ENCODE measurements around the gene TGFBRAP1. TPM values are rescaled to one million over a fixed set of nuclear protein-coding genes. Genes with fewer than 3 reads are reported as not detected.
"Not testable (repeated sequence)": the region's sequence is repeated elsewhere in the genome, so short reads cannot be mapped to it uniquely, and the experiment has no call there.

Gene TGFBRAP1
- total RNA-seq, 1 experiment from 2014 or later: 16.4 TPM

DNA sequence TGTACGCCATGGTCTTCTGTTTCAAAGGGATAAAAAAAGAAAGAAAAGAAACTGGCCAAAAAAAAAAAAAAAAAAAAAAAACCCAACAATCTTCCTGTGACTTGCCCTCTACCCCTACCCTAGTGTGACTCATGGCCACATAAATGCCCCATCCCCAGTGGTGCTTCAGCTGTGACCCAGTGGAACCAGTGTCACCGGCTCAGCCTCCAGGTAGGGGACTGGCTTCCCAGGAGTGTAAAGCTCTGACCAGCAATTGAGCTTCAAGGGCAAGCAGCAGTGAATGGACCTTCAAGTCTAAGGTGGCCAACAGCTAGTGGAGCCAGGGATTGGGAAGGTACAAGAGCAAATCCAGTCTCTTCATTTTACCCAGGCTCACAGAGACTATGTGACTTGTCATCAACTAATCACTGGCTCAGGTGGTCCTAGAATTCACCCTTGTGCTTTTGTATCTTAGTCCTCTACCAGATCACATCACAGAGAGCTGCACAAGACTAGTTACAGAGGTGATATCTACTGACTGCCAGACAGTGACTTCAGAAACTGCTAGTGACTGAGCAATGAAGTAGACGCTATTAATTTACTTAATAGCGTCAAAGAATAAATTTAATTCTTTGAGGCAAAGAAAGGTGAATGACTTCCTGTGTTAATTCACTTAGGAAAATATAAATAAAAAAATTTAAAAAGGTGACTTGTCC, 1.3 kb upstream of the TGFBRAP1 start:
- Histone ChIP-seq H3K36me3 (replicated peaks; ENCODE audit: control insufficient read depth, insufficient read depth, low read length) (no peaks in the 10 kb centered on the region), H3K27me3 (ENCODE audit: control insufficient read depth, insufficient read depth, low read length) (no peaks in the 10 kb centered on the region), H3K4me3 (ENCODE audit: insufficient read depth, low read depth, low read length) (no peak overlapping the region)
- no peak for DNase-seq

DNA sequence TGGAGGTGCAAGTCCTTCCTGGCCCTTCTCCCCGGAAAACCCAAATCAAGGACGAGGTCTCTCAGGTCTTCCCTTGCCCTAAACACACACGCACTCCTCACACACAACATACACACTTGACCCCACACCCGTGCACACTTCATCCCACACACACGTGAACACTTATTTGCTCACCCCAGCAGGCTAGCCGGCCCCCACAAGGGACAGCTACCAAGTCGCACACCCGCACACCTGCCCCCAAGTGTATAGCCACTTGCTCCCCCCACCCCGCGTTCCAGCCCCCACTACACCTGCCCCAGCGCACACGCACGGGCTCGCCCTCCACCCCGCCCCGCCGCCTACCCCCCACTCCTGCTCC, 359 bp downstream of the TGFBRAP1 start:
- Histone ChIP-seq H3K4me3 (ENCODE audit: insufficient read depth, low read depth, low read length) (peak overlapping the region; percentile 60), H3K27me3 (ENCODE audit: control insufficient read depth, insufficient read depth, low read length) (no peaks in the 10 kb centered on the region), H3K36me3 (replicated peaks; ENCODE audit: control insufficient read depth, insufficient read depth, low read length) (no peaks in the 10 kb centered on the region)
- no peak for DNase-seq

DNA sequence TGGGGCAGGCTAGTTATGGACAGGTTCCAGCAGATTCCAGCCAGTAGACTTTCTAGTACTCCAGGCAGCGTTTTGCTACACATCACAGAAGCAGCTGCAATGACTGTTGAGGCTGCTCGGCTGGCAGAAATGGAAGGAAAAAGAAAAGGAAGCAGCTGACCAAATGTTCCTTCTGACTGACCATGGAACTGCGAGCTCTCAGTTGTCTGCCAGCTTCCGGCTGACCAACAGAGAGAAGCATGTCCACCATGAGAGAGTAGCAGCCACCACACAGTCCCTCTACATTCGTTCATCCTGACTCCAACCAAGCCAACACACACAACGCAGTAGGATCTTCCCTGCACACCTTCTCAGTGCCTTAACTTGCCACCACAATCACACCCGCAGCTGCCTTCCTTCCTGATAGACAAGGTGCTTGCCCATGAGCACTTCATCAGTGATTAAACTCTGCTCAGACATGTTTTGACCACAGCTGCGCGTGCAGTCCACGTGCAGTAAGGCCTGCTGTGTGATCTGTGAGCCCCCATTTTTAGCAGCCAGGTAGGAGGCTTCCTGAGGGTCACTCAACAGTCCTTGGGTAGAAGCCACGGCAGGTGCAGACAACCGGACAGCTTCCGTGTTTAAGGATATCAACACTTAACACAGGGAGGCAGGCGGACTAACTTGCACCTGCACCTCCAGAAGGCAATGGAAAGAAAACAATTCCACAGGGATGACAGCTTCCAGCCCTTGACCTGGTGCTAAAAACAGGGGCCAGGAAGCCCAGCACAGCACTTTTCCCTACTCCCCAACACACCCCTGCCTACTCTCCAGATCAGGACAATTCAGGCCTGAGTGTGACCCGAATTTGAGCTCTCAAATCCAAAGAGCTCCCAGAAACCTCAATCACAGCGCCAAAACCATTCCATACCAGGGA, 996 bp downstream of the TGFBRAP1 start:
- Histone ChIP-seq H3K4me3 (ENCODE audit: insufficient read depth, low read depth, low read length) (peak overlapping the region; percentile 60), H3K27me3 (ENCODE audit: control insufficient read depth, insufficient read depth, low read length) (no peaks in the 10 kb centered on the region), H3K36me3 (replicated peaks; ENCODE audit: control insufficient read depth, insufficient read depth, low read length) (no peaks in the 10 kb centered on the region)
- no peak for DNase-seq

DNA sequence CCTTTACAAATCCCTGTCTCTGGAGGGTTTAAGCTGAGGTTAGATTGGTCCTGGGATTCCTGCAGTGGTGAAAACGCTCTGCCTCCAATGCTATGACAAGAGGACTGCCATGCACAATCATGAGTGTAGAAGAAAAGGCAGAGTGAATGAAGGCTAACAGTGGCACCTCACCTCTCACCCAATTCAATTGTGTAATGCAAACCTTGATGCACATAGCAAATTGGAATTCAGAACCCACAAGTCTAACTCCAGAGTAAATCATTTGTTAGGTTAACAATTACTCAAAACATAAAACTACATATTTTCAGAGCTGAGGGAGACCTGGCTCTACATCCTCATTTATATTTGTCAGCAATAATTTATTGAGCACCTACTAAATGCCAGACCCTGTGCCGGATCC, 1.8 kb downstream of the TGFBRAP1 start:
- no peaks in the 10 kb centered on the region for H3K36me3 ChIP-seq (replicated peaks; ENCODE audit: control insufficient read depth, insufficient read depth, low read length)
- DNase-seq: no peak
- no peak overlapping the region for H3K4me3 ChIP-seq (ENCODE audit: insufficient read depth, low read depth, low read length)
- no peaks in the 10 kb centered on the region for H3K27me3 ChIP-seq (ENCODE audit: control insufficient read depth, insufficient read depth, low read length)

DNA sequence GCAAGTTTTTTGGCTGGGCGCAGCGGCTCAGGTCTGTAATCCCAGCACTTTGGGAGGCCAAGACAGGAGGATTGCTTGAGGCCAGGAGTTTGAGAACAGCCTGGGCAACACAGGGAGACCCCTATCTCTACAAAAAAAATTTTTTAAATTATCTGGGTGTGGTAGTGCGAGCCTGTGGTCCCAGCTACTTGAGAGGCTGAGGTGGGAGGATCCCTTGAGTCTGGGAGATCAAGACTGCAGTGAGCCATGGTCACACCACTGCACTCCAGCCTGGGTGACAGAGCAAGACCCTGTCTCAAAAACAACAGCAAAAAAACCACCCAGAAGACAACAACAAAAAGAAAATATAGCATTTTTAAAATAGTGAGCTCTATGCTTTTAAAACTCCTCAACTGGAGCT, 2.3 kb downstream of the TGFBRAP1 start:
- not testable (repeated sequence) for H3K36me3 ChIP-seq (replicated peaks; ENCODE audit: control insufficient read depth, insufficient read depth, low read length); DNase-seq; H3K4me3 ChIP-seq (ENCODE audit: insufficient read depth, low read depth, low read length); H3K27me3 ChIP-seq (ENCODE audit: control insufficient read depth, insufficient read depth, low read length)

DNA sequence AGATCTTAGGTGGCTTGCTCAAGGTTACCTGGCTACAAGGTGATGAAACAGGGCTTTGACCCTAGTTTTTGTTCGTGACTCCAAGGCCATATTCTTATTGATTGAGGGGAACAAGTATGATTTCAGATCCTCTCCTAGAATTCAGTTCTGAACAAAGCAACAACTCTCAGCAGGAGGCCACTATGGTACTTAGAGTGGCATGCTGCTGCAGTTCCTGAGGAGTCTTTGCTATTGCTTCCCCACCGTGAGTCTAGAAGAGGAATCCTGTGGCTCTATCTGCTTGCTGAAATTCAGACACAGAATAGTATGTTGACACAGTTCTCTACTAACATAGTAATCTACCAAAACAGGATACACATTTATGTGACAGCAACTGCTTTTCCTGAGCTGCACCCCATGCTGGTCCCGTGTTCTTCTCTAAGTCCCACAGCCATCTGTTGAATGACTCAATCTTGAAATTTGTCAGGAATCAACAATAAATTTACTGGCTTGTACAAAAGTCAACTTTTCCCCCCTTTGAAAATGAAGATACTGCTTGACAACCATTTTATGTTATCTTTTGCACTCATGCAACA, 4.1 kb downstream of the TGFBRAP1 start:
- Histone ChIP-seq H3K27me3 (ENCODE audit: control insufficient read depth, insufficient read depth, low read length) (no peaks in the 10 kb centered on the region), H3K36me3 (replicated peaks; ENCODE audit: control insufficient read depth, insufficient read depth, low read length) (no peaks in the 10 kb centered on the region), H3K4me3 (ENCODE audit: insufficient read depth, low read depth, low read length) (no peak overlapping the region)
- no peak for DNase-seq

DNA sequence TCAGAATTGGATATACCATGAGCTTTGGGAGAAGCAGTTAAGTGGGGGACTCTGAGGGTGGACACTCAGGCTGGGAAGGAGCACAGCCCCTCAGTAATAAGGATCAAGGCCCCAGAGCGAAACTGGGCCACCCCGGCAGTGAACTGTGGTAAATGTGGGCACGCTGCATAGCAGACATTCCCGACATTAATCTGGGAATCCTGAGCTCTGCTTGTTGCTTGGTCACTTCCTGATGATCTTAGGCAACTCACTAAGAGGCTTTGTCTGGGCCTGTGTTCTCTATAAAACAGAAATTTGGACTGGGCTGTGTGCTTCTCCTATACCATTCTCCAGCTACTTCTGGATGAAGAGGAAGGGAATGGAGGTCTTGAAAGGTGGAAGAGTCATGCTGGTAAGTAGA, 4.8 kb downstream of the TGFBRAP1 start:
- Histone ChIP-seq H3K27me3 (ENCODE audit: control insufficient read depth, insufficient read depth, low read length) (no peaks in the 10 kb centered on the region), H3K36me3 (replicated peaks; ENCODE audit: control insufficient read depth, insufficient read depth, low read length) (no peaks in the 10 kb centered on the region), H3K4me3 (ENCODE audit: insufficient read depth, low read depth, low read length) (no peak overlapping the region)
- DNase-seq: no peak

DNA sequence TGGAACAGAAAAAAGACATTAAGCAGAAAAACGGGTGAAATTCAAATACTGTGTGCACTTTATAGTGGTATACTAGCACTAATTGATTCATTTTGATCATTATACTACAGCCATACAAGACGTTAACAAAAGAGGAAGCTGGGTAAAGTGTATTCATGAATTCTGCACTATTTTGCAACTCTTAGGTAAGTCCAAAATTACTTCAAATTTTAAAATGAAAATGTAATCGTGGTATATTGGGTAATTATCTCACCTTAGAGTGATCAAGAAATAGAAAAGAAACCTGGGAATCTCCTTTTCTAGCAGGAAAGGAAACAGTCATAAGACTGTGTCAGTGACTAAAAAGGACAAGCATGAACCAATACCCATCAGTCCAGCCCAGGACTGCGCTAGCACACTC, 5.4 kb downstream of the TGFBRAP1 start:
- DNase-seq: no peak
- Histone ChIP-seq H3K36me3 (replicated peaks; ENCODE audit: control insufficient read depth, insufficient read depth, low read length) (no peaks in the 10 kb centered on the region), H3K27me3 (ENCODE audit: control insufficient read depth, insufficient read depth, low read length) (no peaks in the 10 kb centered on the region), H3K4me3 (ENCODE audit: insufficient read depth, low read depth, low read length) (no peak overlapping the region)

DNA sequence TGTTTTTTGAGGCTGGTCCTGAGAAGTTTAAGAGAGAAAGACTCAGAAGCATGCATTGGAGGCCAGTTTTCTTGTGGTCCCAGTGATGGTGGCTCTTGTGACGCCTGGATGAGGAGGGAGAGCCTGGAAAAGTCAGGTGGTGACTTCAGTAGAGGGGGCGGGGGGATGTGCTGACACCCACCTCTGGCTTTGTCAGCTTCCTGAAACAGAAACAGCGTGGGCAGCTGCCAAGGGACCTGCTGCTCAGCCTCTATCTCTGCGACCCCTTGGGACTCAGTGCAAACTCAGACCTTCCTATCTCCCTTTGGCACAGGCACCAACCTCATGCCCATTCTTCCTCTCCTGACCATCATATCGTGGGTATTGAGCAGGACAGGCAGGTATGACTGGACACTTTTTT, 6.4 kb downstream of the TGFBRAP1 start:
- Histone ChIP-seq H3K36me3 (replicated peaks; ENCODE audit: control insufficient read depth, insufficient read depth, low read length) (no peaks in the 10 kb centered on the region), H3K4me3 (ENCODE audit: insufficient read depth, low read depth, low read length) (no peak overlapping the region), H3K27me3 (ENCODE audit: control insufficient read depth, insufficient read depth, low read length) (no peaks in the 10 kb centered on the region)
- no peak for DNase-seq

DNA sequence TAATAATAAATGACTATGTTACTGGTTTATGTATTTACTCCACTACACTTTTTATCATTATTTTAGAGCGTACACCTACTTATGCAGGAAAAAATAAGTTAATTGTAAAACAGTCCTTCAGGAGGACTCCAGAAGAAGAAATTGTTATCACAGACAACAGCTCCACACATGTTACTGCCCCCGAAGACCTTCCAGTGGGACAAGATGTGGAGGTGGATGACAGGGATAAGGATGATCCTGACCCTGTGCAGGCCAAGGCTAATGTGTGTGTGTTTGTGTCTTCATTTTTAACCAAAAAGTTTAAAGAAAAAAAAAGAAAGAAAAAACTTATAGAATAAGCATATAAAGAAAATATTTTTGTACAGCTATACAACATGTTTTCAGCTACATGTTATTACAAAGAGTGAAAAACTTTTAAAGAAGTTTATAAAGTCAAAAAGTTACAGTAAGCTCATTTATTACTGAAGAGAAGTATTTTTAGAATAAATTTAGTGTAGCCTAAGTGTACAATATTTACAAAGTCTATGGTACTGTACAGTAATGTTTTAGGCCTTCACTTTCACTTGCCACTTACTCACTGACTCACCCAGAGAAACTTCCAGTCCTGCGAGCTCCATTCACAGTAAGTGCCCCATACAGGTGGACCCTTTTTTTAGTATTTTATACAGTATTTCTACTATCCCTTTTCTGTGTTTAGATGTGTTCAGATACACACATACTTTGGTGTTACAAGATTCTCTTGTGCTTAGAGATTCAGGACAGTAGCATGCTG, 7.5 kb downstream of the TGFBRAP1 start:
- Histone ChIP-seq H3K36me3 (replicated peaks; ENCODE audit: control insufficient read depth, insufficient read depth, low read length) (no peaks in the 10 kb centered on the region), H3K27me3 (ENCODE audit: control insufficient read depth, insufficient read depth, low read length) (no peaks in the 10 kb centered on the region), H3K4me3 (ENCODE audit: insufficient read depth, low read depth, low read length) (no peak overlapping the region)
- DNase-seq: no peak

DNA sequence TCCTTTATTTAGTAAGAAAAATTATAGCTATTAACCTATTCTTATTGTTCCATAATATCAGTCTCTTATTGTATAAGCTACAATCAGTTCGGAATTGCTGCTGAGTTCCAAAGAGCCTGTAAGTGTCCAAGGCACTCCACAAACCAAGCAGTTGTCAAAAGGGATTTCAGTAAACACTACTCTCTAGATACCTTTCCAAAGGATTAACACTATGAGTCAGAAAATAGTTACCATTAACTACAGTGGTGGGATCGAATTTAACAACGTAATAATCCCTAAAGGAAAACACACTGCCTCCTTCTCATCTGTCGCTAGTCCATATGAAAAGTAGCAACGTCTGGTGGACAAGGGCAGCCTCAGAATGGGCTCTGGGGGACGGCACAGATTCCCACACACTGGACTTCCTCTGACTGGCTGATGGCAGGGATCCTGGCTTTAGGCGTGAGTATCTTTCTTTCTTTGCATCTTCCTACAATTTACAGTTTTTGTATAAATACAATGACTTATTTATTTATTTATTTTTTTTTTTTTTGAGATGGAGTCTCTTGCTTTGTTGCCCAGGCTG, 8.8 kb downstream of the TGFBRAP1 start:
- no peak for DNase-seq
- Histone ChIP-seq H3K4me3 (ENCODE audit: insufficient read depth, low read depth, low read length) (no peak overlapping the region), H3K36me3 (replicated peaks; ENCODE audit: control insufficient read depth, insufficient read depth, low read length) (no peaks in the 10 kb centered on the region), H3K27me3 (ENCODE audit: control insufficient read depth, insufficient read depth, low read length) (no peaks in the 10 kb centered on the region)

DNA sequence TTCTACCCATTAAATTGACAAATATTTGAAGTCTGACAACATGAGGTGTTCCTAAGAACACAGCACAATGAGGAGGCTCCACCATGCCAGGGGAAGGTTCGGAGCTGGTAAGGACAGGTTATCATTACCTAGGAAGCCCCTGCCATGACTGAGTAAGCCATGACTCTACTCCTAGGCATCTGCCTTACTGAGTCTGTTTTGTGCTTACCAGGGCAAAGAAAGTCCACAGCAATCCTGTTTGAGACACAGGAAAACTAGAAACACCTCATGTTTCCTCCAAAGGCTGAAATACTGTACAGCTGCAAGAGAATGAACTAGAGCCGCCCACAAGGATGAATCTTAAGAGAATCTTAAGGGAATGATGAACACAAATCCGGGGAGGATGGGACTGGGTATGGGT, 11.6 kb downstream of the TGFBRAP1 start:
- Histone ChIP-seq H3K27me3 (ENCODE audit: control insufficient read depth, insufficient read depth, low read length) (no peaks in the 10 kb centered on the region), H3K4me3 (ENCODE audit: insufficient read depth, low read depth, low read length) (no peak overlapping the region), H3K36me3 (replicated peaks; ENCODE audit: control insufficient read depth, insufficient read depth, low read length) (no peaks in the 10 kb centered on the region)
- DNase-seq: no peak

DNA sequence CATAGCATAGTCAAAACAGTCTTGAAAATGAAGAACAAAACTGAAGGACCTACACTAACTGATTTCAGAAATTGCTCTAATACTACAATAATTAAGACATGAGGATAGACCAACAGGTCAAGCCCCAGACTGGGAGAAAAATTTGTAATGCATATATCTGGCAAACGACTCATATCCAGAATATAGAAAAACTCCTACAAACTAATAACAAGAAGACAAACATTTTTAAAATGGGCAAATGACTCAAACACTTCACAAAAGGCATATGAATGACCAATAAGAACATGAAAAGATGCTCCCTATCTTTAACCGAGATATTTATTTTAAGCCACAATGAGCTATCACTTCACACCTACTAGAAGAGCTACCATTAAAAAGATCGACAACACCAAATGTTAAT, 14.2 kb downstream of the TGFBRAP1 start:
- Histone ChIP-seq H3K4me3 (ENCODE audit: insufficient read depth, low read depth, low read length) (no peak overlapping the region), H3K36me3 (replicated peaks; ENCODE audit: control insufficient read depth, insufficient read depth, low read length) (no peaks in the 10 kb centered on the region), H3K27me3 (ENCODE audit: control insufficient read depth, insufficient read depth, low read length) (no peaks in the 10 kb centered on the region)
- no peak for DNase-seq

DNA sequence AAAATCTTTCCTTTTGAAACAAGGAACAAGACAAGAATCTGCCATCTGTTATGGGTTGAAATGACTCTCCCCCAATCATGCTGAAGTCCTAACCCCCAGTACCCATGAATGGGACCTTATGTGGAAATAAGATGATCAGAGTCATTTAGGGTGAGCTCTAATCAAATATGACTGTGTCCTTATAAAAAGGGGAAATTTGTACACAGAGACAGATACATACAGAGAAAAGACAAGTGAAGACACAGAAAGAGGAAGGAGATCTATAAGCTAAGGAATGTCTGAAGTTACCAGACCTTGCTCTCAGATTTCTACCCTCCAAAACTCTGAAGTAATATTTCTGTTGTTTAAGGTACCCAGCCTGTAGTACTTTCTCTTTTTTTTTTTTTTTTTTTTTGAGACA, 15.7 kb downstream of the TGFBRAP1 start:
- no peaks in the 10 kb centered on the region for H3K27me3 ChIP-seq (ENCODE audit: control insufficient read depth, insufficient read depth, low read length)
- H3K4me3 ChIP-seq (ENCODE audit: insufficient read depth, low read depth, low read length): no peak overlapping the region
- H3K36me3 ChIP-seq (replicated peaks; ENCODE audit: control insufficient read depth, insufficient read depth, low read length): no peaks in the 10 kb centered on the region
- DNase-seq: no peak
